K562 (cell line): ENCODE results near the gene LRRC7. TPM values are rescaled to one million over a fixed set of nuclear protein-coding genes. Genes with fewer than 3 reads are reported as not detected.

Experiments
- ATAC-seq: fragments of 200-7000 bp; cut with Tn5 transposase; 3 replicates; pipeline ENCODE4 v1.9.1; 2020; ENCODE audit warnings: moderate library complexity
- BruUV-seq: library from RNA; stranded (reverse); fragments of 400-500 nt; replicated peaks from 2 replicates; lab custom pipeline; 2021; lab: Mats Ljungman, UMichigan
- CTCF ChIA-PET: fragments of 300-600 bp; formaldehyde crosslinking; extraction: SDS; loops from one replicate; lab custom pipeline; 2021; ENCODE audit warnings: low intra/inter-chr PET ratio; lab: Yijun Ruan, JAX
- POLR2A ChIA-PET: fragments of 300-600, 350-650 bp; sonication (Branson Sonifier 250); formaldehyde crosslinking; extraction: SDS; loops from one replicate; lab custom pipeline; 2021; ENCODE audit warnings: antibody characterized with exemption, inconsistent platforms; lab: Yijun Ruan, JAX
- DNase-seq, 4 experiments: peaks; one replicate each; pipeline versions ENCODE4 v3.0.0 to v3.0.0-alpha.2; 2011 to 2018; ENCODE audit warnings: low spot score in 3 of 4, mixed read lengths in 3 of 4; ENCODE audit errors: extremely low read depth in 1 of 4
- FAIRE-seq: peaks from 2 replicates; lab custom pipeline; 2011; peaks lifted over from hg19 to GRCh38; lab: Jason Lieb, UNC
- H2AFZ ChIP-seq: 2 replicates; pipeline ENCODE4 v1.6.0; 2011; ENCODE audit warnings: low read depth, low read length, control low read depth, inconsistent platforms
- H3K27ac ChIP-seq: fragments of 200-600 bp; 3 replicates; pipeline ENCODE4 v1.8.0; 2011; ENCODE audit warnings: low read depth, mild to moderate bottlenecking, control low read depth, inconsistent platforms, low read length, moderate library complexity, mixed read lengths; ENCODE audit errors: extremely low read depth
- H3K27me3 ChIP-seq, 2 experiments: fragments of 300-600 bp in 1 of 2; 2 replicates in 1 of 2; 3 replicates in 1 of 2; pipeline versions ENCODE4 v1.6.0 to v1.8.0; 2011; ENCODE audit warnings: inconsistent platforms in 2 of 2, low read length in 2 of 2, mild to moderate bottlenecking in 1 of 2, mixed read lengths in 1 of 2, moderate library complexity in 1 of 2; ENCODE audit not compliant: control insufficient read depth in 2 of 2, insufficient read depth in 2 of 2
- H3K36me3 ChIP-seq: fragments of 300-600 bp; 3 replicates; pipeline ENCODE4 v1.8.0; 2011; ENCODE audit warnings: mild to moderate bottlenecking, low read length, inconsistent platforms; ENCODE audit not compliant: control insufficient read depth, insufficient read depth
- H3K4me1 ChIP-seq, 2 experiments: fragments of 200-600 bp in 1 of 2; replicated peaks in 1 of 2; 2 replicates in 1 of 2; 3 replicates in 1 of 2; pipeline versions ENCODE4 v1.5.1 to v1.8.0; 2011; ENCODE audit warnings: inconsistent platforms in 2 of 2, low read length in 2 of 2, mild to moderate bottlenecking in 1 of 2, mixed read lengths in 1 of 2, moderate library complexity in 1 of 2; ENCODE audit not compliant: control insufficient read depth in 2 of 2, insufficient read depth in 2 of 2
- H3K4me2 ChIP-seq: 2 replicates; pipeline ENCODE4 v1.6.1; 2011; ENCODE audit warnings: low read length, control low read depth, inconsistent platforms, mixed read lengths; ENCODE audit not compliant: insufficient read depth
- H3K4me3 ChIP-seq: fragments of 200-600 bp; sonication (generic), shearing (Covaris generic); 2 replicates; pipeline ENCODE4 v1.5.1; 2016; ENCODE audit warnings: control low read depth, inconsistent platforms
- H3K79me2 ChIP-seq: fragments of 200-600 bp; 3 replicates; pipeline ENCODE4 v1.8.0; 2011; ENCODE audit warnings: low read length, inconsistent platforms; ENCODE audit not compliant: control insufficient read depth, insufficient read depth
- H3K9ac ChIP-seq, 2 experiments: 2 replicates each; pipeline versions ENCODE4 v1.6.0 to v1.6.1; 2011; ENCODE audit warnings: low read depth in 2 of 2, low read length in 2 of 2, control low read depth in 1 of 2, inconsistent platforms in 1 of 2, mild to moderate bottlenecking in 1 of 2, mixed read lengths in 1 of 2; ENCODE audit not compliant: insufficient read depth in 1 of 2
- H3K9me1 ChIP-seq: one replicate; pipeline ENCODE4 v1.6.0; 2011; ENCODE audit warnings: inconsistent platforms, mild to moderate bottlenecking, low read length, moderate library complexity; ENCODE audit not compliant: control insufficient read depth, insufficient read depth
- H3K9me3 ChIP-seq: replicated peaks from 2 replicates; pipeline ENCODE4 v1.5.1; 2011; ENCODE audit warnings: low read depth, low read length, inconsistent platforms; ENCODE audit not compliant: control insufficient read depth, insufficient read depth
- H4K20me1 ChIP-seq: replicated peaks from 2 replicates; pipeline ENCODE4 v1.6.1; 2011; ENCODE audit warnings: low read length, inconsistent platforms, mixed read lengths; ENCODE audit not compliant: control insufficient read depth, insufficient read depth
- ARID4B ChIP-seq: sonication (generic); formaldehyde crosslinking; IDR thresholded peaks from 2 replicates; pipeline ENCODE4 v1.8.0; 2022; ENCODE audit warnings: mild to moderate bottlenecking, missing genetic modification reagents
- BCL6 ChIP-seq: fragments of 250-450 bp; sonication (Bioruptor Pico); IDR thresholded peaks from 2 replicates; pipeline ENCODE4 v1.4.0; 2020
- ETV6 ChIP-seq, 3 experiments: fragments of 150-350 bp in 1 of 3; sonication (generic) in 1 of 3; formaldehyde crosslinking in 1 of 3; IDR thresholded peaks; 2 replicates each; pipeline versions ENCODE4 v1.6.1 to v1.8.0; 2014 to 2022; ENCODE audit warnings: borderline replicate concordance in 2 of 3, low read depth in 2 of 3, antibody characterized with exemption in 1 of 3, low read length in 1 of 3, mild to moderate bottlenecking in 1 of 3, missing genetic modification reagents in 1 of 3
- FUS ChIP-seq: fragments of 200-400 bp; formaldehyde crosslinking; optimal IDR thresholded peaks from 2 replicates; pipeline ENCODE3; 2017; ENCODE audit warnings: low read depth, low read length
- KDM4B ChIP-seq, 2 experiments: fragments of 450-650 bp in 1 of 2; sonication (generic) in 1 of 2; IDR thresholded peaks; 2 replicates each; pipeline ENCODE4 v1.6.1; 2016 to 2017; ENCODE audit warnings: borderline replicate concordance in 2 of 2, antibody characterized with exemption in 1 of 2, low read depth in 1 of 2, mild to moderate bottlenecking in 1 of 2
- SAFB ChIP-seq: fragments of 200-400 bp; formaldehyde crosslinking; IDR thresholded peaks from 2 replicates; pipeline ENCODE4 v1.6.1; 2017; ENCODE audit warnings: low read depth, low read length, borderline replicate concordance
- VEZF1 ChIP-seq: fragments of 200-800 bp; sonication (Bioruptor generic); IDR thresholded peaks from 2 replicates; pipeline ENCODE4 v1.6.1; 2017; ENCODE audit warnings: missing genetic modification characterization, missing compliant biosample characterization
- ZNF431 ChIP-seq: sonication (generic); formaldehyde crosslinking; IDR thresholded peaks from 2 replicates; pipeline ENCODE4 v1.8.0; 2022; ENCODE audit warnings: mild to moderate bottlenecking, missing genetic modification reagents
- WGBS: fragments of 100-300 bp; shearing (Covaris generic); methylation state at CpG from one replicate; pipeline ENCODE4 v1.1.6; 2016; ENCODE audit warnings: low coverage, mixed read lengths; ENCODE audit not compliant: insufficient coverage; ENCODE audit errors: missing lambda C conversion rate; 5-methylcytosine and 5-hydroxymethylcytosine counted together
- in situ Hi-C: fragments of 300-500 bp; cut with MboI; formaldehyde crosslinking; loops from 4 replicates; pipeline ENCODE4 v1.15.0; 2018; ENCODE audit warnings: inconsistent platforms, mixed read lengths
- intact Hi-C: fragments of 100-400 bp; cut with micrococcal nuclease; formaldehyde crosslinking; loops from 2 replicates; pipeline ENCODE4 v1.14.2; 2022
- polyA plus RNA-seq, 8 experiments: library from polyadenylated mRNA; depleted of rRNA in 4 of 8; stranded (reverse) in 5 of 8; unstranded in 3 of 8; fragments of >200 nt; fragmentation: Nextera tagmentation in 2 of 8; fragmentation: Illumina TruSeq in 1 of 8; extraction: Ambion mirVana in 2 of 8; extraction: Trizol in 1 of 8; gene quantifications; 2 replicates each; pipeline versions ENCODE4 v1.2.1 to v1.2.3, GENCODE V29; 2011 to 2014; ENCODE audit warnings: inconsistent platforms in 1 of 8, missing spikeins in 1 of 8
- total RNA-seq, 7 experiments: library from RNA; depleted of rRNA in 6 of 7; stranded (reverse); fragments of >200 nt in 6 of 7; fragmentation: Illumina TruSeq in 2 of 7; extraction: Trizol in 2 of 7; gene quantifications; 2 replicates each; pipeline versions ENCODE4 v1.2.1 to v1.2.3, GENCODE V29; 2011 to 2021; ENCODE audit warnings: low replicate concordance in 1 of 7
- TF ChIP-seq, protein P1 (sequence below): fragments of 250-450 bp; sonication (Bioruptor Pico); IDR thresholded peaks from 2 replicates; pipeline ENCODE4 v1.4.0; 2020; ENCODE audit warnings: mild to moderate bottlenecking
- TF ChIP-seq, protein P2 (sequence below): fragments of 150-350 bp; IDR thresholded peaks from 2 replicates; pipeline ENCODE4 v1.6.1; 2014; ENCODE audit warnings: low read depth, mild to moderate bottlenecking, low read length, borderline replicate concordance

Gene LRRC7
- total and polyA plus RNA-seq, 9 of the 15 experiments (the other 6 are each of a cell fraction or from before 2014, with no cell fraction given) = 0.09 to 0.94 (median 0.49) TPM

DNA sequence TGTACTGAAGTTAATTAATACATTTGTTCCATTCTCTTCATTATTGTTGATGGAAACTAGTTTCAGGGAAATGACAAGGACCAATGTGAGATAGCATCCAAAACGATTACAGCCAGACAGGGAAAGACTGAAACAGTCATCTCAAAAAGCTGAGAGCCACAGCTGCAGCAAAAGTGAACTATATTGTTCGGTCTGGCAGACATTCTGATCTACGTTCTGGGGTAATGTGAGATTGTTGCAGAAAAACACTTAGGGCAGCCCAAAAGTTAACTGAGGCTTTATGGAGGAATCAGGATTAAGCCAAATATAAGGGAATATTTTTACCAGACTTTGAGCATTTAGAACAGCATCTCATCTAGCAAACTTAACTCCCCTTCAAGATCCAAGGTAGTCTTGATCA lies 524.8 kb downstream of the LRRC7 start:
- no peaks in the 10 kb centered on the region for H3K79me2 ChIP-seq
- no peak for ATAC-seq
- no peak overlapping the region for H3K9ac ChIP-seq
- in situ Hi-C loops (no loop called here), intact Hi-C loops (no loop called here)
- no peak overlapping the region; the same call in 1 of the 2 replicates for H2AFZ ChIP-seq
- BruUV-seq = no TSS peak
- ChIA-PET POLR2A (no interaction called here), CTCF (no interaction called here)
- no peak overlapping the region for H3K4me3 ChIP-seq
- H3K9me3 ChIP-seq = no peaks in the 10 kb centered on the region
- H3K4me1 ChIP-seq = no peaks in the 10 kb centered on the region
- H3K36me3 ChIP-seq = no peaks in the 10 kb centered on the region
- H3K27ac ChIP-seq = no peak overlapping the region
- no peaks in the 10 kb centered on the region for H3K27me3 ChIP-seq
- no peaks in the 10 kb centered on the region for H4K20me1 ChIP-seq
- no peak for FAIRE-seq
- H3K4me2 ChIP-seq = no peak overlapping the region
- DNase-seq = no peak
- WGBS = 16% methylated on average over 3 of the region's 3 CpGs
- H3K9me1 ChIP-seq = no peaks in the 10 kb centered on the region
- TF ChIP-seq ARID4B (no peak), ETV6 (IDR thresholded peaks at IDR 0.05; ENCODE audit: borderline replicate concordance in 1 of 2, low read depth in 2 of 2, low read length in 1 of 2) (no peak), ETV6 (CRISPR knock-in tag; IDR thresholded peaks at IDR 0.05; ENCODE audit: borderline replicate concordance) (no peak), BCL6 (CRISPR knock-in tag) (no peak), VEZF1 (CRISPR knock-in tag) (no peak), ZNF431 (CRISPR knock-in tag) (no peak), FUS (no peak), KDM4B (IDR thresholded peaks at IDR 0.05; ENCODE audit: borderline replicate concordance in 2 of 2, low read depth in 1 of 2) (no peak), SAFB (no peak)
- TF ChIP-seq, protein P1, sequence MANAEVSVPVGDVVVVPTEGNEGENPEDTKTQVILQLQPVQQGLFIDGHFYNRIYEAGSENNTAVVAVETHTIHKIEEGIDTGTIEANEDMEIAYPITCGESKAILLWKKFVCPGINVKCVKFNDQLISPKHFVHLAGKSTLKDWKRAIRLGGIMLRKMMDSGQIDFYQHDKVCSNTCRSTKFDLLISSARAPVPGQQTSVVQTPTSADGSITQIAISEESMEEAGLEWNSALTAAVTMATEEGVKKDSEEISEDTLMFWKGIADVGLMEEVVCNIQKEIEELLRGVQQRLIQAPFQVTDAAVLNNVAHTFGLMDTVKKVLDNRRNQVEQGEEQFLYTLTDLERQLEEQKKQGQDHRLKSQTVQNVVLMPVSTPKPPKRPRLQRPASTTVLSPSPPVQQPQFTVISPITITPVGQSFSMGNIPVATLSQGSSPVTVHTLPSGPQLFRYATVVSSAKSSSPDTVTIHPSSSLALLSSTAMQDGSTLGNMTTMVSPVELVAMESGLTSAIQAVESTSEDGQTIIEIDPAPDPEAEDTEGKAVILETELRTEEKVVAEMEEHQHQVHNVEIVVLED (CRISPR knock-in tag) = no peak
- TF ChIP-seq, protein P2, sequence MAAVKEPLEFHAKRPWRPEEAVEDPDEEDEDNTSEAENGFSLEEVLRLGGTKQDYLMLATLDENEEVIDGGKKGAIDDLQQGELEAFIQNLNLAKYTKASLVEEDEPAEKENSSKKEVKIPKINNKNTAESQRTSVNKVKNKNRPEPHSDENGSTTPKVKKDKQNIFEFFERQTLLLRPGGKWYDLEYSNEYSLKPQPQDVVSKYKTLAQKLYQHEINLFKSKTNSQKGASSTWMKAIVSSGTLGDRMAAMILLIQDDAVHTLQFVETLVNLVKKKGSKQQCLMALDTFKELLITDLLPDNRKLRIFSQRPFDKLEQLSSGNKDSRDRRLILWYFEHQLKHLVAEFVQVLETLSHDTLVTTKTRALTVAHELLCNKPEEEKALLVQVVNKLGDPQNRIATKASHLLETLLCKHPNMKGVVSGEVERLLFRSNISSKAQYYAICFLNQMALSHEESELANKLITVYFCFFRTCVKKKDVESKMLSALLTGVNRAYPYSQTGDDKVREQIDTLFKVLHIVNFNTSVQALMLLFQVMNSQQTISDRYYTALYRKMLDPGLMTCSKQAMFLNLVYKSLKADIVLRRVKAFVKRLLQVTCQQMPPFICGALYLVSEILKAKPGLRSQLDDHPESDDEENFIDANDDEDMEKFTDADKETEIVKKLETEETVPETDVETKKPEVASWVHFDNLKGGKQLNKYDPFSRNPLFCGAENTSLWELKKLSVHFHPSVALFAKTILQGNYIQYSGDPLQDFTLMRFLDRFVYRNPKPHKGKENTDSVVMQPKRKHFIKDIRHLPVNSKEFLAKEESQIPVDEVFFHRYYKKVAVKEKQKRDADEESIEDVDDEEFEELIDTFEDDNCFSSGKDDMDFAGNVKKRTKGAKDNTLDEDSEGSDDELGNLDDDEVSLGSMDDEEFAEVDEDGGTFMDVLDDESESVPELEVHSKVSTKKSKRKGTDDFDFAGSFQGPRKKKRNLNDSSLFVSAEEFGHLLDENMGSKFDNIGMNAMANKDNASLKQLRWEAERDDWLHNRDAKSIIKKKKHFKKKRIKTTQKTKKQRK = no peak
